Suppressor macrophage treated with lipopolysaccharide for 1 hour (primary cell): ENCODE results near the gene ELOVL6.
"Not testable (repeated sequence)": the region's sequence is repeated elsewhere in the genome, so short reads cannot be mapped to it uniquely, and the experiment has no call there.

Experiments
- DNase-seq, 3 donors: peaks; one replicate each; pipeline ENCODE4 v3.0.0-alpha.2; 2020 to 2022

ELOVL6 gene

GRCh38 chr4:110157166-110157565, 41.2 kb downstream of the ELOVL6 start:
- not testable (repeated sequence) for DNase-seq

GRCh38 chr4:110156442-110156841, 42.0 kb downstream of the ELOVL6 start:
- DNase-seq = no peak

- no peak for DNase-seq
Observed at GRCh38 chr4:110155654-110156053, 42.8 kb downstream of the ELOVL6 start.

GRCh38 chr4:110154582-110154981, 43.8 kb downstream of the ELOVL6 start:
- DNase-seq = no peak

GRCh38 chr4:110152386-110152785, 46.0 kb downstream of the ELOVL6 start:
- DNase-seq = no peak

- DNase-seq = no peak
Observed at GRCh38 chr4:110149089-110149488, 49.3 kb downstream of the ELOVL6 start.

GRCh38 chr4:110142461-110142860, 56.0 kb downstream of the ELOVL6 start:
- no peak for DNase-seq

- DNase-seq = no peak
Observed at GRCh38 chr4:110139815-110140214, 58.6 kb downstream of the ELOVL6 start.

GRCh38 chr4:110139111-110139510, 59.3 kb downstream of the ELOVL6 start:
- DNase-seq = no peak

- no peak for DNase-seq
Observed at GRCh38 chr4:110138551-110138950, 59.9 kb downstream of the ELOVL6 start.

- DNase-seq = peak; percentile 36 to 59 (median 58)
Observed at GRCh38 chr4:110137829-110138228, 60.6 kb downstream of the ELOVL6 start.

GRCh38 chr4:110135523-110135922, 62.9 kb downstream of the ELOVL6 start:
- no peak for DNase-seq

- DNase-seq = no peak
Observed at GRCh38 chr4:110135076-110135475, 63.3 kb downstream of the ELOVL6 start.

- no peak for DNase-seq
Observed at GRCh38 chr4:110134269-110134869, 64.0 kb downstream of the ELOVL6 start.

GRCh38 chr4:110132816-110133719, 65.3 kb downstream of the ELOVL6 start:
- no peak for DNase-seq

- DNase-seq = no peak
Observed at GRCh38 chr4:110131916-110132315, 66.5 kb downstream of the ELOVL6 start.

- DNase-seq = peak in 1 of 3 donors; percentile 23
Observed at GRCh38 chr4:110130576-110131358, 67.6 kb downstream of the ELOVL6 start.

- DNase-seq = no peak
Observed at GRCh38 chr4:110129544-110129943, 68.9 kb downstream of the ELOVL6 start.

GRCh38 chr4:110128472-110128919, 69.9 kb downstream of the ELOVL6 start:
- no peak for DNase-seq

GRCh38 chr4:110128029-110128428, 70.4 kb downstream of the ELOVL6 start:
- DNase-seq = no peak

- DNase-seq = no peak
Observed at GRCh38 chr4:110124711-110125110, 73.7 kb downstream of the ELOVL6 start.

GRCh38 chr4:110122201-110122600, 76.2 kb downstream of the ELOVL6 start:
- DNase-seq = no peak

- DNase-seq = no peak
Observed at GRCh38 chr4:110120506-110120905, 77.9 kb downstream of the ELOVL6 start.
